ENCODE measurements around the gene NOX4. TPM values are rescaled to one million over a fixed set of nuclear protein-coding genes. Genes with fewer than 3 reads are reported as not detected.
"Not testable (repeated sequence)": the region's sequence is repeated elsewhere in the genome, so short reads cannot be mapped to it uniquely, and the experiment has no call there.

The NOX4 gene
- total RNA-seq, 2 experiments from 2014 or later: not detected

DNA sequence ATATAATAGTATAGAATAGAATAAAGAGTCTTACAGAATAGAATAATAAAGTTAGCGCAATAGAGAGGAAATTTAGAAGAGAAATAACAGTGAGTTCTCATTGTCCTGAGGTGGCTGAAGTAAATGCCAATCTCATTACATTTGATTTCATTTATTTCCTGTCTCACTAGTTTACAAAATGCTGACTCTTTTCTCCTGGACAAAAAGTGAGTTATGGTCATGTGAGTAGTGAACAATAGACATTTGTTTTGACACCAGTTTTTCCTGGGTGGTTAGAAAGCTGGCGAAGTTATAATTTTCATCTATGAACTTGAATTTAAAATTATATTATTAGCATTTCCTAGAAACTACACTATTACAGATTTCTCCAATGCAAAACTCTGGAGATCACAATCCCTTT lies 169.8 kb downstream of the NOX4 start:
- intact Hi-C loops (cut with micrococcal nuclease): no loop called here
- Mint-ChIP-seq H3K27me3 (no peaks in the 10 kb centered on the region), H3K4me3 (no peak overlapping the region), H3K27ac (no peak overlapping the region), H3K9me3 (peaks cover 3% of the 10 kb centered on the region), H3K36me3 (no peaks in the 10 kb centered on the region), H3K4me1 (ENCODE audit: low read depth) (no peaks in the 10 kb centered on the region)
- no peak for DNase-seq
- POLR2A ChIA-PET: no interaction called here
- CTCF ChIA-PET: no interaction called here

DNA sequence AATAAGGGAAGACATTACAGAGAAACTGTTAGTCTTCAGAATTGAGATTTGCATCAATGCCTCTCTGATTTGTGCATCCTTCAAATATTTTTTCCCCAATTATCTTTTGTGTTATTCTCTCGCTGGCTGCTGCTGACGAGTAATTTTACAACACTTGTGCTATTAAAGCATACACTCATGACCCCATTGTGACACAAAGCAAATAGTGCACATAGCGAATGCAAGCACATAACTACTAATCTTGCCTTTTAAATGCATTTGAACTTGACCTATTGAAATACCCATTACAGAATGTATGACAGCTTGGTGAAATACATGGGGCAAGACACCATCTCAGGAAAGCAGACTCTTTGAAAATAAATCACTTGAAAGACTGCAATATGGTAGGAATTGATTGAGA lies 180.6 kb downstream of the NOX4 start:
- H3K4me3 Mint-ChIP-seq; H3K9me3 Mint-ChIP-seq; H3K27ac Mint-ChIP-seq; H3K27me3 Mint-ChIP-seq; DNase-seq; H3K4me1 Mint-ChIP-seq (ENCODE audit: low read depth); POLR2A ChIA-PET; intact Hi-C loops (cut with micrococcal nuclease); H3K36me3 Mint-ChIP-seq: not testable (repeated sequence)
- CTCF ChIA-PET: interaction anchor here (0.6 kb wide), 1 partner anchor 229 kb away, joined by 3 read pairs; no protein-coding TSS in a partner anchor

DNA sequence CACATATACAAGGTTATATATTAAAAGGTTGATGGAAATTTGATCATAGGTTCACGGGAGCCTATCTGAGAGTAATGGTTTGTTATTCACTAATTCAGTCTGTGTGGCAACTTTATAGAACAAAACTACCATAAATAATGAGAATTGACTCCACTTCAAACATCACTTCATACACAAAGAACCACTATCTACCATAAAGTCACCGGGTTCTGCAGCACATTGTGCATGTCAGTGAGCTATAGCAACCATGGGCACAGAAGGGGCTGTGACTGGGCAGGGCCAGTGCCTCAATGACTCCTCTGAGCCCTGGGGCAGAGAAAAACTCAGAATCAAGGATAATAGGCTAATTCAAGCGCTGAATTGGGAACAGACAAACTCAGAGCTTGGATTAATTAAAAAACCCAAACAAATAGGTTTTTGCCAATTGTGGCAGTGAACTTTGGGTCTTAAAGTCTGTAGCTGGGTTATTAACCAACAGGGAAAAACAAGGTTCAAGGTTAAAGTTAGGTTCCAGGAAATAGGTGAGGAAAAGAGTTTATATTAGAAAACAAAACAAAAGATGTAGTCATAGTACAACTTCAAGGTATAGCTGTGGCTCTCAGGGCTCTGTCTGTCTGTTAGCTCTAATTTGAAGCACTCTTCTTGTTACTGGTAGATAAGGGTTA lies 181.7 kb downstream of the NOX4 start:
- H3K4me3 Mint-ChIP-seq; H3K27me3 Mint-ChIP-seq; DNase-seq; H3K27ac Mint-ChIP-seq; intact Hi-C loops (cut with micrococcal nuclease); H3K4me1 Mint-ChIP-seq (ENCODE audit: low read depth); POLR2A ChIA-PET; H3K9me3 Mint-ChIP-seq; CTCF ChIA-PET; H3K36me3 Mint-ChIP-seq: not testable (repeated sequence)

DNA sequence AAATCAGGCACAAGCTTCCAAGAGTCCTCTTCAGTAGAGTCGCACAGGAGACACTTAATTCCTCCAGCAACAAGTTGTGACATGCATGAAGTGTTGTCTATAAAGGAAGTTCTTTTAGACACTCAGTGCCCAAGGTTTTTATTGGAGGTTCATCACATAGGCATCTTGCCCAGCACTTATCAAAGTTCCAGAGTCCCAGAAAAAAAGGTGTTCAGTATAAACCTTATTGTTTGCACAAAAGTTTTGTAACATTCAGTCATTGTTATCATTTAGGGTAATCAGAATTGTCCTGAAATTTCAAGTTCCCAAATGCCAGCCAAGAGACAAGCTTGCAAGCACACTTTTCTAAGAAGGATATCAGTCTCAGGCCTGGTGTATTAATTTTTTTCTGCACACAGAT lies 182.9 kb downstream of the NOX4 start:
- intact Hi-C loops (cut with micrococcal nuclease): not testable (repeated sequence)

GRCh38 chr11:89303029-89303428 lies 188.1 kb downstream of the NOX4 start:
- H3K27me3 Mint-ChIP-seq; intact Hi-C loops (cut with micrococcal nuclease); CTCF ChIA-PET; POLR2A ChIA-PET; H3K4me3 Mint-ChIP-seq; H3K36me3 Mint-ChIP-seq; H3K9me3 Mint-ChIP-seq; H3K4me1 Mint-ChIP-seq (ENCODE audit: low read depth); H3K27ac Mint-ChIP-seq; DNase-seq: not testable (repeated sequence)

More for the DNA sequence above, 182.9 kb downstream of the NOX4 start:
- H3K27me3 Mint-ChIP-seq; H3K27ac Mint-ChIP-seq; DNase-seq; CTCF ChIA-PET; POLR2A ChIA-PET; H3K4me3 Mint-ChIP-seq; H3K4me1 Mint-ChIP-seq (ENCODE audit: low read depth); H3K9me3 Mint-ChIP-seq; H3K36me3 Mint-ChIP-seq: not testable (repeated sequence)

DNA sequence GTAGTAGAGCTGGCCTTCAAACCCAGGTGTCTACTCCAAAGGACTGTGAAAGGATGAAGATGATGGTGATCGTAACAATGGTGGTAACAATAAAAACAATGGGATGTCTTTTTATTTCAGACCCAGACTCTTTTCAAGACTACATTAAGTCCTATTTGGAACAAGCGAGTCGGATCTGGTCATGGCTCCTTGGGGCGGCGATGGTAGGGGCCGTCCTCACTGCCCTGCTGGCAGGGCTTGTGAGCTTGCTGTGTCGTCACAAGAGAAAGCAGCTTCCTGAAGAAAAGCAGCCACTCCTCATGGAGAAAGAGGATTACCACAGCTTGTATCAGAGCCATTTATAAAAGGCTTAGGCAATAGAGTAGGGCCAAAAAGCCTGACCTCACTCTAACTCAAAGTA lies 196.2 kb downstream of the NOX4 start:
- H3K4me3 Mint-ChIP-seq; DNase-seq; H3K4me1 Mint-ChIP-seq (ENCODE audit: low read depth); H3K27me3 Mint-ChIP-seq; POLR2A ChIA-PET; CTCF ChIA-PET; H3K9me3 Mint-ChIP-seq; intact Hi-C loops (cut with micrococcal nuclease); H3K27ac Mint-ChIP-seq; H3K36me3 Mint-ChIP-seq: not testable (repeated sequence)

DNA sequence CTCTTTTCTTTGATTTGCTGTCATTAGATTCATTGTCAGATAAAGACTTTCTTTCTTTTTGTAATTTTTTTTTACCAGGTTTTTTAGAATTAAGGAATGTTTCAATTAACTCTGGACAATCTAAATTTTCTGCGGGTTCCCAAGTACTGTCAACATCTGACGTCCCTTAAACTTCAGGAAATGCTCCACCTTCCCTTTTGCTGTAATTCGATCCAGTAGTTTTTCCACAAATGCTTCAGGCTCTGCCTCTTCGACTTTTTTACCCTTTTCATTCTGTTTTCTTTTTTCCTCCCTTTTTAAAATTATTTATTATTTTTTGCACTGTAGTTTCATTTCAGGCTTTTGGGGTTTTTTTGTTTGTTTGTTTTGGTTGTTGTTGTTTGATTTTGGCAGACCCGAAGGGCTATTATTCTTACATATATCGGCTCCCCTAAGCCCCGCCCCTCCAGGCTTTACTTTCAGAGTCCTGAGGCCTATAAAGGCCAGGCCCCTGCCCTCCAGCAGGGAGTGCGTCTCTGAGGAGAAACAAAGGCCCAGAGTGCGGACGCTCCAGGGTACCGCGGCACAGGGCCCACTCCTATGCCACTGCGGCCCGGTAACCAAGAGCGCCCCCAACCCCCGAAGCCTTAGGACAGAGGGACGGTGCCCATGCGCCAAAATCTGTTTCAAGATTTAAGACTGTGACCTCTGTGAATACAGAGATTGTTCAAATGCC lies 197.1 kb downstream of the NOX4 start:
- Mint-ChIP-seq H3K36me3 (no peaks in the 10 kb centered on the region), H3K27ac (no peak overlapping the region), H3K4me1 (ENCODE audit: low read depth) (no peaks in the 10 kb centered on the region), H3K9me3 (no peaks in the 10 kb centered on the region), H3K4me3 (no peak overlapping the region), H3K27me3 (no peaks in the 10 kb centered on the region)
- POLR2A ChIA-PET: no interaction called here
- intact Hi-C loops (cut with micrococcal nuclease): no loop called here
- CTCF ChIA-PET: no interaction called here
- DNase-seq: no peak

GRCh38 chr11:89288004-89288403 lies 203.2 kb downstream of the NOX4 start:
- POLR2A ChIA-PET; DNase-seq; H3K27me3 Mint-ChIP-seq; CTCF ChIA-PET; H3K9me3 Mint-ChIP-seq; intact Hi-C loops (cut with micrococcal nuclease); H3K4me1 Mint-ChIP-seq (ENCODE audit: low read depth); H3K27ac Mint-ChIP-seq; H3K4me3 Mint-ChIP-seq; H3K36me3 Mint-ChIP-seq: not testable (repeated sequence)

- DNase-seq; H3K27me3 Mint-ChIP-seq; H3K36me3 Mint-ChIP-seq; H3K4me3 Mint-ChIP-seq; H3K4me1 Mint-ChIP-seq (ENCODE audit: low read depth); H3K9me3 Mint-ChIP-seq; POLR2A ChIA-PET; intact Hi-C loops (cut with micrococcal nuclease); CTCF ChIA-PET; H3K27ac Mint-ChIP-seq: not testable (repeated sequence)
These were observed 204.6 kb downstream of the NOX4 start for GRCh38 chr11:89286601-89287000.

DNA sequence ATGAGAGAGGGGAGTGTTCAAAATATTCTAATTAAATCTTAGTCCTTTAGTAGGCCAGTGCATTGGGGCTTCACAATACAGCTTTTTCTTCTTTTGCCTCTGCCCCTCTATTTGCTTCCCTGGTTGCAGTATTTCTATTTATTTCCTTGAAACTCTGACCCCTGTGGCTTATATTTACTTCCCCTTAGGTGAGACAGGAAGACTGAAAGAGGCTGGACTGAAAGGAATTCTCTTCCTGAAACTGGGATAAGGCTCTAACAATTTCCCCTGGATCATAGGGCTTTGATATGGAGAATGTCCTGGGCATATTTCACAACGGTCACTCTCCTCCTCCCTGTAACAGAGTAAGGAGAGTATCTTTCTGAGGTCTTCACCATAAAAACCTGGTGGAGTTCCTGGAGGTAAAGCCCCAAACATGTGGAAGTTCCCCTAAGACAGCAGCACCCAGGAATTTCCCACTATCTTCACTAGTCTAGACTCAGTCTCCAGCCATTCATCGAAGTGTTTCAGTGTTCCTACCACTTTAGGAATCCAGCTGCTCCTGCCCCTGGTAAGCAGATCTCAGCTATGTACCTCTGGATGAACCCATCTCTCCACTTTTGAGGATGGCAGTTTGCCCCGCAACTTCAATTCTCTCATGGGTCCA lies 210.0 kb downstream of the NOX4 start:
- H3K4me1 Mint-ChIP-seq (ENCODE audit: low read depth); POLR2A ChIA-PET; H3K36me3 Mint-ChIP-seq; H3K9me3 Mint-ChIP-seq; H3K4me3 Mint-ChIP-seq; DNase-seq; CTCF ChIA-PET; H3K27me3 Mint-ChIP-seq; intact Hi-C loops (cut with micrococcal nuclease); H3K27ac Mint-ChIP-seq: not testable (repeated sequence)

GRCh38 chr11:89279176-89279575 lies 212.0 kb downstream of the NOX4 start:
- Mint-ChIP-seq H3K9me3 (no peaks in the 10 kb centered on the region), H3K27ac (no peak overlapping the region), H3K36me3 (no peaks in the 10 kb centered on the region), H3K4me1 (ENCODE audit: low read depth) (no peaks in the 10 kb centered on the region), H3K27me3 (no peaks in the 10 kb centered on the region), H3K4me3 (no peak overlapping the region)
- DNase-seq: no peak
- intact Hi-C loops (cut with micrococcal nuclease): no loop called here
- CTCF ChIA-PET: no interaction called here
- POLR2A ChIA-PET: no interaction called here

DNA sequence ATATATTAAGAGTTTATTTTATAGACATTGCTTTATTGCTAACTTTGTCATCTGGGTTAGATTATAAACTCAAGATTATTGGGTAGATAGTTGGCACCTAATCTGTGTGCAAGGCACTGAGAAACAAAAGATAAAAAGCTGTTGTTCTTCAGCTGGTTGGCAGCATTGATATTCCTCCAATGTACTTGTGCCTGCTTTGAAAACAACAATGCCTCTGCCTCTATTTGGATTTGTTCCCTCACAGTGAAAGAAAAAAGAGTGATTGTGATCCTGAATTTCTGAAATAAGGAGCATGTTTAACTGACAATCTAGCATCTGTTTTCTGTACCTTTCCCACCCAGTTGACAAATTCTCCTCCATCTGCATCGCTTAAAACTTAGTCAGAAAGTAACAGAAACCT lies 215.2 kb downstream of the NOX4 start:
- H3K27ac Mint-ChIP-seq: no peak overlapping the region
- CTCF ChIA-PET: interaction anchor here (0.6 kb wide), 1 partner anchor 1123 kb away, joined by 3 read pairs; no protein-coding TSS in a partner anchor
- H3K9me3 Mint-ChIP-seq: no peaks in the 10 kb centered on the region
- DNase-seq: no peak
- H3K4me3 Mint-ChIP-seq: no peak overlapping the region
- H3K36me3 Mint-ChIP-seq: no peaks in the 10 kb centered on the region
- peaks cover 4% of the 10 kb centered on the region for H3K4me1 Mint-ChIP-seq (ENCODE audit: low read depth)
- intact Hi-C loops (cut with micrococcal nuclease): no loop called here
- no peaks in the 10 kb centered on the region for H3K27me3 Mint-ChIP-seq
- POLR2A ChIA-PET: no interaction called here
